Measurements from ENCODE around the gene SMIM20. TPM values are rescaled to one million over a fixed set of nuclear protein-coding genes. Genes with fewer than 3 reads are reported as not detected.

The SMIM20 gene
- total RNA-seq, 1 experiment from 2014 or later: 27.0 TPM

DNA sequence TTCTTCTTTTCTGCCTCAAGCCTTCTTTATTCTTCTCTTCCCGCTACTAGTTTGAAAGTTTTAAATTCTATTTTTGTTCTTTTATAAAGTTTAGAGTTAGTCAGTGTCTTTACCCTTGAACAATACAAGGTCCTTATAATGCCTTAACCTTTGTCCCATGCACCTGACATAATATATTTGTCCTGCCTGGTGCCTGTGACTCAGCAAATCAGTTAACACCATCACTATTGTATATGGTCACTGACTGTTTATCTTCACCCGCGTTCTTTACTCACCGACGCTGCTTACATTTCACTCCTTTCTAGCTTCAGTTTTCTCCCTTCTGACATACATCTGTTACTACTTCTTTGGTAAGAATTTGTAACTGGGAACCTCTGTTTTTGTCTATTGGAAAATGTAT, 5.7 kb downstream of the SMIM20 start:
- ATAC-seq (no peak), DNase-seq (no peak)
- H3K4me1 ChIP-seq (ENCODE audit: insufficient read depth, low read length): peaks cover 5% of the 10 kb centered on the region
- intact Hi-C loops (cut with micrococcal nuclease): no loop called here
- H3K9me3 ChIP-seq (ENCODE audit: low read length): no peaks in the 10 kb centered on the region
- no peak overlapping the region for H3K4me2 ChIP-seq (ENCODE audit: low read length)
- ChIA-PET POLR2A (ENCODE audit: unreplicated experiment) (no interaction called here), CTCF (no interaction called here)
- no peaks in the 10 kb centered on the region for H3K27me3 ChIP-seq (ENCODE audit: low read length)
- H3K79me2 ChIP-seq (ENCODE audit: low read length): peaks cover 7% of the 10 kb centered on the region
- H2AFZ ChIP-seq (ENCODE audit: low read length): no peak overlapping the region
- no peak overlapping the region for H3K4me3 ChIP-seq (ENCODE audit: low read length)
- TF ChIP-seq EZH2 (IDR thresholded peaks at IDR 0.05; ENCODE audit: low read length, unreplicated experiment) (no peak), EZH2phosphoT487 (IDR thresholded peaks at IDR 0.05; ENCODE audit: borderline replicate concordance, low read length) (no peak)
- TF ChIP-seq, protein P1, sequence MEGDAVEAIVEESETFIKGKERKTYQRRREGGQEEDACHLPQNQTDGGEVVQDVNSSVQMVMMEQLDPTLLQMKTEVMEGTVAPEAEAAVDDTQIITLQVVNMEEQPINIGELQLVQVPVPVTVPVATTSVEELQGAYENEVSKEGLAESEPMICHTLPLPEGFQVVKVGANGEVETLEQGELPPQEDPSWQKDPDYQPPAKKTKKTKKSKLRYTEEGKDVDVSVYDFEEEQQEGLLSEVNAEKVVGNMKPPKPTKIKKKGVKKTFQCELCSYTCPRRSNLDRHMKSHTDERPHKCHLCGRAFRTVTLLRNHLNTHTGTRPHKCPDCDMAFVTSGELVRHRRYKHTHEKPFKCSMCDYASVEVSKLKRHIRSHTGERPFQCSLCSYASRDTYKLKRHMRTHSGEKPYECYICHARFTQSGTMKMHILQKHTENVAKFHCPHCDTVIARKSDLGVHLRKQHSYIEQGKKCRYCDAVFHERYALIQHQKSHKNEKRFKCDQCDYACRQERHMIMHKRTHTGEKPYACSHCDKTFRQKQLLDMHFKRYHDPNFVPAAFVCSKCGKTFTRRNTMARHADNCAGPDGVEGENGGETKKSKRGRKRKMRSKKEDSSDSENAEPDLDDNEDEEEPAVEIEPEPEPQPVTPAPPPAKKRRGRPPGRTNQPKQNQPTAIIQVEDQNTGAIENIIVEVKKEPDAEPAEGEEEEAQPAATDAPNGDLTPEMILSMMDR (conservative IDR thresholded peaks at IDR 0.05; ENCODE audit: low read depth, low read length): no peak
- H3K36me3 ChIP-seq (ENCODE audit: low read depth, low read length): no peaks in the 10 kb centered on the region
- no peaks in the 10 kb centered on the region for H3K9me2 ChIP-seq (replicated peaks; ENCODE audit: low read length)
- H3K9ac ChIP-seq (ENCODE audit: low read length): no peak overlapping the region
- no peaks in the 10 kb centered on the region for H4K20me1 ChIP-seq (ENCODE audit: low read length)
- H3F3A ChIP-seq (ENCODE audit: low read length, unreplicated experiment): no peaks in the 10 kb centered on the region
- BruUV-seq (replicated peaks): no TSS peak
- H3K27ac ChIP-seq (ENCODE audit: low read length): no peak overlapping the region

DNA sequence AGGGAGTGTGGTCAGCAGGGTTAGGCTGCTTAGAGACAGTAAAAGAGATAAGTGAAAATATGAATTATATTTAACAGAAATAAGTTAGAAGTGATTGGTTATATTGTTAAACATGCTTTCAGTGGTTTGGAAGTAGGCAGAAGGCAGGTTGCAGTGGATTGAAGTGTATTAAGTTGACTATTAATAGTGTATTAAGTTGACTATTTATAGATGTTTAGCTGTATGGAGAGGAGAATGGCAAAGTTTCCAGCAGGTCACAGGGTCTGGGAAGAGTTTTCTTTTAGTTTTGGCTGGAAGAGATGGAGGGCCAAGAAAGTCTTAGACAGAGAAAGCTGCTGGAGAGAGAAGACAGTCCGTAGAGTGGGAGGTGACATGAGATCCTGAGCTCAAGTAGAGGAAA, 7.9 kb downstream of the SMIM20 start:
- ChIA-PET CTCF (no interaction called here), POLR2A (ENCODE audit: unreplicated experiment) (no interaction called here)
- Histone ChIP-seq H3K27me3 (ENCODE audit: low read length) (no peaks in the 10 kb centered on the region), H3K79me2 (ENCODE audit: low read length) (no peaks in the 10 kb centered on the region; the same call in 1 of the 2 replicates), H3K36me3 (ENCODE audit: low read depth, low read length) (no peaks in the 10 kb centered on the region), H3K9ac (ENCODE audit: low read length) (no peak overlapping the region), H3K4me2 (ENCODE audit: low read length) (no peak overlapping the region), H3K4me1 (ENCODE audit: insufficient read depth, low read length) (no peaks in the 10 kb centered on the region), H3K27ac (ENCODE audit: low read length) (no peak overlapping the region), H2AFZ (ENCODE audit: low read length) (no peak overlapping the region), H3K9me2 (replicated peaks; ENCODE audit: low read length) (no peaks in the 10 kb centered on the region), H4K20me1 (ENCODE audit: low read length) (no peaks in the 10 kb centered on the region), H3K9me3 (ENCODE audit: low read length) (no peaks in the 10 kb centered on the region), H3F3A (ENCODE audit: low read length, unreplicated experiment) (no peaks in the 10 kb centered on the region), H3K4me3 (ENCODE audit: low read length) (no peak overlapping the region)
- TF ChIP-seq EZH2 (IDR thresholded peaks at IDR 0.05; ENCODE audit: low read length, unreplicated experiment) (no peak), EZH2phosphoT487 (IDR thresholded peaks at IDR 0.05; ENCODE audit: borderline replicate concordance, low read length) (no peak)
- TF ChIP-seq, protein P1 (conservative IDR thresholded peaks at IDR 0.05; ENCODE audit: low read depth, low read length): no peak
- no peak for DNase-seq
- intact Hi-C loops (cut with micrococcal nuclease): no loop called here
- ATAC-seq: no peak
- BruUV-seq (replicated peaks): no TSS peak

DNA sequence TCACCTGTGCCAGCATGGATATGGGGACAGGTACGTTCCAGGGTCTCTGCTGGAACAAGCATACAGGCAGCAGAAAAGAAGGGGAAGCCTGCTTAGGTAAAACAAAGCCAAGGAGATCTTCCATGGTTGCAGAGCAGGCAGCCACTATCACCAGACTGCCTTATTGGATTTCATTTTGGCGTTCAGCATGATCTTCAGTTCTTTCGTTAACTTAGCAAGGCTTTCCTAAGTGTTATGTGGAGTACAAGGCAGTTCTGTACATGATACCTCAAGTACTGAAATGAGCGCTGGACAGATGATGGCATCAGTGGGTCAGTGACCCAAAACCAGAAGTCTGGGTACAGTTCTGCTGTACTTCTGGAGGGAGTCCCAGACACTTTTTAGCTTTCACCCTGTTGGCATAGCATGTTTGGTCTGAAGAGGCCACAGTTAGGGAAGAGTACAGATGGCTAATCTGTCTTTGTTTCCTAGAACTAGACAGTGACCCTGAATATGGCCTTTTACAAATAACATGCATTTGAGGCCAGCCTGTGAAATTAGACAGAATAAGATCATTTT, 8.9 kb downstream of the SMIM20 start:
- H3K36me3 ChIP-seq (ENCODE audit: low read depth, low read length): no peaks in the 10 kb centered on the region

More for the DNA sequence above, 8.9 kb downstream of the SMIM20 start:
- H3K27me3 ChIP-seq (ENCODE audit: low read length): no peaks in the 10 kb centered on the region
- CTCF ChIA-PET: no interaction called here
- H4K20me1 ChIP-seq (ENCODE audit: low read length): no peaks in the 10 kb centered on the region
- no peaks in the 10 kb centered on the region for H3K9me3 ChIP-seq (ENCODE audit: low read length)
- H2AFZ ChIP-seq (ENCODE audit: low read length): no peak overlapping the region
- no peak overlapping the region for H3K4me2 ChIP-seq (ENCODE audit: low read length)
- intact Hi-C loops (cut with micrococcal nuclease): no loop called here
- H3K79me2 ChIP-seq (ENCODE audit: low read length): no peaks in the 10 kb centered on the region
- BruUV-seq (replicated peaks): no TSS peak
- no peak overlapping the region for H3K27ac ChIP-seq (ENCODE audit: low read length)
- ATAC-seq (no peak), DNase-seq (no peak)
- TF ChIP-seq, protein P1 (conservative IDR thresholded peaks at IDR 0.05; ENCODE audit: low read depth, low read length): no peak
- TF ChIP-seq EZH2phosphoT487 (IDR thresholded peaks at IDR 0.05; ENCODE audit: borderline replicate concordance, low read length) (no peak), EZH2 (IDR thresholded peaks at IDR 0.05; ENCODE audit: low read length, unreplicated experiment) (no peak)
- H3K9me2 ChIP-seq (replicated peaks; ENCODE audit: low read length): no peaks in the 10 kb centered on the region
- no peak overlapping the region for H3K4me3 ChIP-seq (ENCODE audit: low read length)
- H3K4me1 ChIP-seq (ENCODE audit: insufficient read depth, low read length): no peaks in the 10 kb centered on the region
- H3F3A ChIP-seq (ENCODE audit: low read length, unreplicated experiment): no peaks in the 10 kb centered on the region
- H3K9ac ChIP-seq (ENCODE audit: low read length): no peak overlapping the region
- POLR2A ChIA-PET (ENCODE audit: unreplicated experiment): no interaction called here
